Kidney (tissue), 14 donors: ENCODE measurements around the gene MITF. TPM values are rescaled to one million over a fixed set of nuclear protein-coding genes. Genes with fewer than 3 reads are reported as not detected.

Experiments used
- DNase-seq, 5 donors: peaks; one replicate each; pipeline ENCODE4 v3.0.0-alpha.2; 2013 to 2020
- FAIRE-seq: peaks from 2 replicates; lab custom pipeline; 2012; peaks lifted over from hg19 to GRCh38; lab: Jason Lieb, UNC
- H3K27ac ChIP-seq, 2 donors: one replicate each; pipeline ENCODE4 v1.7.0; 2013; ENCODE audit warnings: low read depth in 2 of 2, low read length in 2 of 2, inconsistent platforms in 1 of 2
- H3K27me3 ChIP-seq: one replicate; pipeline ENCODE4 v1.7.1; 2013; ENCODE audit warnings: low read length, inconsistent platforms; ENCODE audit not compliant: control insufficient read depth, insufficient read depth
- H3K36me3 ChIP-seq, 3 donors: one replicate each; pipeline versions ENCODE4 v1.7.0 to v1.7.1; 2013; ENCODE audit warnings: low read length in 3 of 3, control low read depth in 1 of 3, inconsistent platforms in 1 of 3; ENCODE audit not compliant: insufficient read depth in 3 of 3, control insufficient read depth in 2 of 3
- H3K4me1 ChIP-seq, 3 donors: one replicate each; pipeline versions ENCODE4 v1.7.0 to v1.7.1; 2013; ENCODE audit warnings: low read length in 3 of 3, inconsistent platforms in 1 of 3, low read depth in 1 of 3; ENCODE audit not compliant: control insufficient read depth in 2 of 3, insufficient read depth in 2 of 3
- H3K4me3 ChIP-seq, 3 donors: one replicate each; pipeline versions ENCODE4 v1.7.0 to v1.8.1; 2013; ENCODE audit warnings: low read length in 3 of 3, control low read depth in 1 of 3, inconsistent platforms in 1 of 3
- H3K9ac ChIP-seq, 3 donors: one replicate each; pipeline versions ENCODE4 v1.7.0 to v1.7.1; 2013; ENCODE audit warnings: low read length in 3 of 3, control low read depth in 1 of 3, inconsistent platforms in 1 of 3
- H3K9me3 ChIP-seq, 3 donors: one replicate each; pipeline versions ENCODE4 v1.7.0 to v1.7.1; 2013; ENCODE audit warnings: low read length in 3 of 3, control low read depth in 1 of 3, inconsistent platforms in 1 of 3; ENCODE audit not compliant: control insufficient read depth in 2 of 3, insufficient read depth in 1 of 3
- CTCF ChIP-seq: IDR thresholded peaks from 3 replicates; pipeline ENCODE4 v1.5.1; 2012; ENCODE audit warnings: mild to moderate bottlenecking, moderate library complexity, borderline replicate concordance; ENCODE audit not compliant: insufficient read depth; ENCODE audit errors: extremely low read depth
- intact Hi-C: fragments of 100-400 bp; cut with DNase I; formaldehyde crosslinking; loops from one replicate; pipeline ENCODE4 v1.11.1; 2022
- polyA plus RNA-seq: library from polyadenylated mRNA; stranded (reverse); fragments of 350-450 nt; fragmentation: Illumina TruSeq; extraction: RNeasy Lipid Tissue Mini Kit (QIAGEN cat#74804); gene quantifications from one replicate; pipeline ENCODE4 v1.2.3, GENCODE V29; 2014; ENCODE audit warnings: low read depth, low replicate concordance; ENCODE audit not compliant: insufficient read depth
- total RNA-seq: library from RNA; stranded (reverse); fragmentation: NEBNext Ultra II Directional; extraction: Animal tissue kit (Norgen Biotek cat#: 25700); gene quantifications from one replicate; pipeline ENCODE4 v1.2.1, GENCODE V29; 2021
- donor health status: control.
- donor health status: control.
- donor health status: control.
- donor health status: control.
- donor health status: control.
- donor health status: DM: yes; HTN: yes; CAD: no.
- donor health status: Normal renal cell carcinoma (clear cell type).

Gene MITF
- total and polyA plus RNA-seq, 2 donors from 2014 or later, result 14.1 to 52.6 TPM

- FAIRE-seq (no peak), DNase-seq (no peak)
- no peak for TF ChIP-seq CTCF
- no peaks in the 10 kb centered on the region for H3K27me3 ChIP-seq
- H3K4me1 ChIP-seq, result no peaks in the 10 kb centered on the region
- no peak overlapping the region for H3K27ac ChIP-seq
- H3K36me3 ChIP-seq, result no peaks in the 10 kb centered on the region
- intact Hi-C loops, result no loop called here
- H3K9ac ChIP-seq, result no peak overlapping the region
- H3K9me3 ChIP-seq, result no peaks in the 10 kb centered on the region
- H3K4me3 ChIP-seq, result no peak overlapping the region
These were observed 19.6 kb upstream of the MITF start for GRCh38 chr3:69719587-69720122.

GRCh38 chr3:69720824-69721223, 18.4 kb upstream of the MITF start:
- no peak for DNase-seq
- no peaks in the 10 kb centered on the region for H3K4me1 ChIP-seq
- no peak for FAIRE-seq
- TF ChIP-seq CTCF, result no peak
- H3K27ac ChIP-seq, result no peak overlapping the region
- intact Hi-C loops, result no loop called here
- no peak overlapping the region for H3K9ac ChIP-seq
- H3K36me3 ChIP-seq, result no peaks in the 10 kb centered on the region
- H3K27me3 ChIP-seq, result no peaks in the 10 kb centered on the region
- H3K4me3 ChIP-seq, result no peak overlapping the region
- no peaks in the 10 kb centered on the region for H3K9me3 ChIP-seq

- no peak overlapping the region for H3K9ac ChIP-seq
- TF ChIP-seq CTCF, result no peak
- DNase-seq (no peak), FAIRE-seq (no peak)
- no peak overlapping the region for H3K27ac ChIP-seq
- H3K27me3 ChIP-seq, result no peaks in the 10 kb centered on the region
- H3K4me1 ChIP-seq, result no peaks in the 10 kb centered on the region
- no peaks in the 10 kb centered on the region for H3K9me3 ChIP-seq
- intact Hi-C loops, result no loop called here
- no peak overlapping the region for H3K4me3 ChIP-seq
- no peaks in the 10 kb centered on the region for H3K36me3 ChIP-seq
These were observed 15.9 kb upstream of the MITF start for GRCh38 chr3:69723389-69723788.
